ENCODE measurements around the gene MBL2. TPM values are rescaled to one million over a fixed set of nuclear protein-coding genes. Genes with fewer than 3 reads are reported as not detected.

Gene MBL2
- total RNA-seq, 1 donor from 2014 or later, result not detected

DNA sequence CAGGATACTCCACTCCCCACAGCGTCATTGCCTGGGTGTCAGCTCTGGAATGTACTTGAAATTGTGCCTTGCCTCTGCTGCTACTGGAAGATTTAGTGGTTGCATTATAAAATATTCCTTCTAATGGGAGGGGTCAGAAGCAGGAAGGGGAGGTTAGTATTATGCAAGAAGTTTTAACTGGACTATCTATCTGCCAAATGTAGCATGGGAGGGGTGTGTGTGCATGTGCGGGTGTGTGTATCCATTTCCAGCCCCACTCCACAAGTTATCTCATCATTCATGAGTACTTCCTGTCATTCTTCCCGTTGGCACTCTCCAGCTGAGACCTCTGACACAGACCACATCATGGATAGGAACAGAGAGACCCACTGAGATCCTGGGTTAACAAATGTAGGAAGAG is 13.4 kb downstream of the MBL2 start:
- no peak for DNase-seq (ENCODE audit: low read depth, low spot score)
- no peak overlapping the region for H3K4me3 Mint-ChIP-seq
- H3K27ac Mint-ChIP-seq (ENCODE audit: unreplicated experiment), result no peak overlapping the region
- no peaks in the 10 kb centered on the region for H3K36me3 Mint-ChIP-seq (ENCODE audit: low read depth)
- no peaks in the 10 kb centered on the region for H3K9me3 Mint-ChIP-seq
- no peaks in the 10 kb centered on the region for H3K27me3 Mint-ChIP-seq (ENCODE audit: low read depth)
- TF ChIP-seq, protein P1, sequence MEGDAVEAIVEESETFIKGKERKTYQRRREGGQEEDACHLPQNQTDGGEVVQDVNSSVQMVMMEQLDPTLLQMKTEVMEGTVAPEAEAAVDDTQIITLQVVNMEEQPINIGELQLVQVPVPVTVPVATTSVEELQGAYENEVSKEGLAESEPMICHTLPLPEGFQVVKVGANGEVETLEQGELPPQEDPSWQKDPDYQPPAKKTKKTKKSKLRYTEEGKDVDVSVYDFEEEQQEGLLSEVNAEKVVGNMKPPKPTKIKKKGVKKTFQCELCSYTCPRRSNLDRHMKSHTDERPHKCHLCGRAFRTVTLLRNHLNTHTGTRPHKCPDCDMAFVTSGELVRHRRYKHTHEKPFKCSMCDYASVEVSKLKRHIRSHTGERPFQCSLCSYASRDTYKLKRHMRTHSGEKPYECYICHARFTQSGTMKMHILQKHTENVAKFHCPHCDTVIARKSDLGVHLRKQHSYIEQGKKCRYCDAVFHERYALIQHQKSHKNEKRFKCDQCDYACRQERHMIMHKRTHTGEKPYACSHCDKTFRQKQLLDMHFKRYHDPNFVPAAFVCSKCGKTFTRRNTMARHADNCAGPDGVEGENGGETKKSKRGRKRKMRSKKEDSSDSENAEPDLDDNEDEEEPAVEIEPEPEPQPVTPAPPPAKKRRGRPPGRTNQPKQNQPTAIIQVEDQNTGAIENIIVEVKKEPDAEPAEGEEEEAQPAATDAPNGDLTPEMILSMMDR (conservative IDR thresholded peaks at IDR 0.05), result no peak
- no peaks in the 10 kb centered on the region for H3K4me1 Mint-ChIP-seq

DNA sequence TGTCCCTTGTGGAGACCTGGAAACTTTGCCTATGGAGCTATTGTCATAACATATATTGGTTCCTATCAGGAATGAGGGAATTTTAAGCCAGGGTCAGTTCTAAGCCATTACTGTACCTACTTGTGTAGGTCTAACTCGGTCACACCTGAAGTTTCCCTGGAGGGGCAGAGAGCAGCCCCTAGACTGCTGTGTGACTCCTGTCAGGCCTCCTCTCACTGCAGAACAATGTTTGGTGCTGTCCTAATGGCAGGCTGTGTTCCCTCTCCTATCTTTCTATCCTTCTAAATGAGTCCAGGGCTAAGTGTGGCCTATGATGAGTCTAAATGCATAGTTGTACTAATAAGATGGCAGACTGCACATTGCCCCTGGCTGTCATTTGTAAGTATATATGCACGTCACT is 14.2 kb downstream of the MBL2 start:
- no peaks in the 10 kb centered on the region for H3K9me3 Mint-ChIP-seq
- H3K27ac Mint-ChIP-seq (ENCODE audit: unreplicated experiment), result no peak overlapping the region
- no peak for DNase-seq (ENCODE audit: low read depth, low spot score)
- TF ChIP-seq, protein P1 (conservative IDR thresholded peaks at IDR 0.05), result no peak
- H3K27me3 Mint-ChIP-seq (ENCODE audit: low read depth), result no peaks in the 10 kb centered on the region
- H3K4me1 Mint-ChIP-seq, result no peaks in the 10 kb centered on the region
- H3K36me3 Mint-ChIP-seq (ENCODE audit: low read depth), result no peaks in the 10 kb centered on the region
- H3K4me3 Mint-ChIP-seq, result no peak overlapping the region

DNA sequence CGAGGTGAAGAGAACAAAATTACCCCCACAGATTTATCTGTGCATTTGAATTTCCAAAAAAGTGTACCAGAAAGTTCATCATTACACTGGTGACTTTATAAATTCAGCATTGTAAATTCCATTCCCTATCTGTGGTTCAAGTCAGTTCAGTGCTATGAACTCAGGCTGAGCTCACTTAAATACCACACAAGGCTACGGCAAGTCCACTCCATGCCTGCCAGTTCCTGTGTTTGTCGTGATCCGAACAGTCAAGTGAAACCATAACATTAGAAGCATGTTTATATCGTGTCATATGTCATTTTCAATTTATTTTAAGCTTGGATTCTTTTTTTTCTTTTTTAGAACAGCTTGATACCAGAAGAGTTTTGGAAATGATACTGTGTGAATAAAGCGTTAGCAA is 14.8 kb downstream of the MBL2 start:
- H3K9me3 Mint-ChIP-seq, result no peaks in the 10 kb centered on the region
- H3K36me3 Mint-ChIP-seq (ENCODE audit: low read depth), result no peaks in the 10 kb centered on the region
- TF ChIP-seq, protein P1 (conservative IDR thresholded peaks at IDR 0.05), result no peak
- H3K4me1 Mint-ChIP-seq, result no peaks in the 10 kb centered on the region
- no peak for DNase-seq (ENCODE audit: low read depth, low spot score)
- H3K4me3 Mint-ChIP-seq, result no peak overlapping the region
- no peak overlapping the region for H3K27ac Mint-ChIP-seq (ENCODE audit: unreplicated experiment)
- no peaks in the 10 kb centered on the region for H3K27me3 Mint-ChIP-seq (ENCODE audit: low read depth)

DNA sequence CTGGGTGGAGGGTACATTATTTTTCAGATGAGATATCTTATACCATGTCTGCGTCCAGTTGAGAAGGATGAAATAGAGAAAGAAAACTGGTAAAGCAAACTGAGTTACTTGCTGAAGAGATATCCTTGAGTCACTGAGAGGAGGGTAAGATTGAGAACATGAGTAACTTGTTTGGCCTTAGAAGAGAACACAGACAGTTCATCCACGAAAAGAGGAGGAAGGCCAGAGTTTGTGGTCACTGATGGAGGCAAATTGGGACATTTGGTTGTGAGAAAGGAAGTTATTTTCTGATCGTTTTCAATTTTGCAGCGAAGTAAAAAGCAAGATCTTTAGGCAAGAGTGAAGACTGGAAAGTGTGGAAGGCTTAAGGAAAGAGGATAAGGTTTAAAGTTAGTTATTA is 15.6 kb downstream of the MBL2 start:
- H3K36me3 Mint-ChIP-seq (ENCODE audit: low read depth), result no peaks in the 10 kb centered on the region
- no peaks in the 10 kb centered on the region for H3K4me1 Mint-ChIP-seq
- H3K4me3 Mint-ChIP-seq, result no peak overlapping the region
- TF ChIP-seq, protein P1 (conservative IDR thresholded peaks at IDR 0.05), result no peak
- DNase-seq (ENCODE audit: low read depth, low spot score), result no peak
- H3K9me3 Mint-ChIP-seq, result no peaks in the 10 kb centered on the region
- H3K27ac Mint-ChIP-seq (ENCODE audit: unreplicated experiment), result no peak overlapping the region
- no peaks in the 10 kb centered on the region for H3K27me3 Mint-ChIP-seq (ENCODE audit: low read depth)

DNA sequence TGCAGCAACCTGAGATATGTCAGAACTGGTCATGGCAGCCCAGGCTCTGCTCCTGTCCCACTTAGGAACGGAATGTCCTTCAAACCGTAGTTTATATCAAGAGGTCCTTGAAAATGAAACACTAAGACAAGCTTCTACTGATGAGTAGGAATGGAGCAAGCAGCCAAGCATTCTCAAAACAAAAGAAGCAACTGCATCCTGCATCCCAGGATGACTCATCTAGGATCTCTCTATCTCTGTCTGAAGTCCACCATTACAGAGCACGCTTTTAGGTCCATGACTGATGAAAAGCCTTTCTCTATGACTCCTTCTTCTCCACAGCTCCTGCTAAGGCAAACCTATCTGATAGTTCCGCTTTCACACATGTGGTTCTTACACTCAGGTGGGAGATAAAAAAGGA is 16.3 kb downstream of the MBL2 start:
- Mint-ChIP-seq H3K27ac (ENCODE audit: unreplicated experiment) (no peak overlapping the region), H3K4me3 (no peak overlapping the region), H3K4me1 (no peaks in the 10 kb centered on the region), H3K36me3 (ENCODE audit: low read depth) (no peaks in the 10 kb centered on the region), H3K9me3 (no peaks in the 10 kb centered on the region), H3K27me3 (ENCODE audit: low read depth) (no peaks in the 10 kb centered on the region)
- TF ChIP-seq, protein P1 (conservative IDR thresholded peaks at IDR 0.05), result no peak
- DNase-seq (ENCODE audit: low read depth, low spot score), result no peak

Measured in neural crest cell (in vitro differentiated cells).